ENCODE data around the gene COL15A1.

The COL15A1 gene

DNA sequence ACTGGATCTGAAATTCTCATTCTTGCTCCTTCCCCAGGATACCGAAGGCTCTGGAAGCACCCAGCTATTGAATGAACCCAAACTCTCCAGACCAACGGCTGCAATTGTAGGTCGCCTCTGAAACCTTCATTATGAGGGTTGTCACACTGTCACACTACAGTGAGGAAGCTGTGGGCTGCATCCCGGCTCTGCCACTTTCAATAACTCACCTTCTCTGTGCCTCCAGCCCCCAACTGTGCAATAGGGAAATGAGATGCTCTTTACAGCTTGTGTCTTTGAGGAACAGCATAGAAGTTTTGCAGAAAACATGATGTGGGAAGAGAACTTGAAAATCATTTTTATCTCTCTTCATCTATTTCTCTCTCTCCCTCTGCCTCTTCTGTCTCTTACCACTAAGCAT is 91.6 kb downstream of the COL15A1 start:
- H3K36me3 ChIP-seq (ENCODE audit: control insufficient read depth, low read length): no peaks in the 10 kb centered on the region
- no peak for TF ChIP-seq EZH2phosphoT487 (IDR thresholded peaks at IDR 0.05; ENCODE audit: borderline replicate concordance, low read length)
- TF ChIP-seq, protein P1, sequence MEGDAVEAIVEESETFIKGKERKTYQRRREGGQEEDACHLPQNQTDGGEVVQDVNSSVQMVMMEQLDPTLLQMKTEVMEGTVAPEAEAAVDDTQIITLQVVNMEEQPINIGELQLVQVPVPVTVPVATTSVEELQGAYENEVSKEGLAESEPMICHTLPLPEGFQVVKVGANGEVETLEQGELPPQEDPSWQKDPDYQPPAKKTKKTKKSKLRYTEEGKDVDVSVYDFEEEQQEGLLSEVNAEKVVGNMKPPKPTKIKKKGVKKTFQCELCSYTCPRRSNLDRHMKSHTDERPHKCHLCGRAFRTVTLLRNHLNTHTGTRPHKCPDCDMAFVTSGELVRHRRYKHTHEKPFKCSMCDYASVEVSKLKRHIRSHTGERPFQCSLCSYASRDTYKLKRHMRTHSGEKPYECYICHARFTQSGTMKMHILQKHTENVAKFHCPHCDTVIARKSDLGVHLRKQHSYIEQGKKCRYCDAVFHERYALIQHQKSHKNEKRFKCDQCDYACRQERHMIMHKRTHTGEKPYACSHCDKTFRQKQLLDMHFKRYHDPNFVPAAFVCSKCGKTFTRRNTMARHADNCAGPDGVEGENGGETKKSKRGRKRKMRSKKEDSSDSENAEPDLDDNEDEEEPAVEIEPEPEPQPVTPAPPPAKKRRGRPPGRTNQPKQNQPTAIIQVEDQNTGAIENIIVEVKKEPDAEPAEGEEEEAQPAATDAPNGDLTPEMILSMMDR (IDR thresholded peaks at IDR 0.05; ENCODE audit: low read depth, low read length, poor library complexity, severe bottlenecking): no peak
- H3K4me2 ChIP-seq (ENCODE audit: low read length): no peak overlapping the region
- H3K4me1 ChIP-seq (ENCODE audit: control insufficient read depth, low read length): no peaks in the 10 kb centered on the region; the same call in 1 of the 2 replicates
- H4K20me1 ChIP-seq (ENCODE audit: control insufficient read depth, insufficient read depth, low read depth, low read length): no peaks in the 10 kb centered on the region
- no peaks in the 10 kb centered on the region for H3K79me2 ChIP-seq (ENCODE audit: control insufficient read depth, low read length)
- H3K9me2 ChIP-seq (replicated peaks; ENCODE audit: control insufficient read depth, low read length): no peaks in the 10 kb centered on the region
- no peak overlapping the region for H3K27ac ChIP-seq (ENCODE audit: low read depth, low read length)
- no peaks in the 10 kb centered on the region for H3K27me3 ChIP-seq (ENCODE audit: control insufficient read depth, low read length)
- H3K9me3 ChIP-seq (ENCODE audit: control insufficient read depth, insufficient read depth, low read length): no peaks in the 10 kb centered on the region
- H3F3A ChIP-seq (ENCODE audit: control insufficient read depth, insufficient read depth): no peaks in the 10 kb centered on the region
- H3K4me3 ChIP-seq (ENCODE audit: low read length): no peak overlapping the region

DNA sequence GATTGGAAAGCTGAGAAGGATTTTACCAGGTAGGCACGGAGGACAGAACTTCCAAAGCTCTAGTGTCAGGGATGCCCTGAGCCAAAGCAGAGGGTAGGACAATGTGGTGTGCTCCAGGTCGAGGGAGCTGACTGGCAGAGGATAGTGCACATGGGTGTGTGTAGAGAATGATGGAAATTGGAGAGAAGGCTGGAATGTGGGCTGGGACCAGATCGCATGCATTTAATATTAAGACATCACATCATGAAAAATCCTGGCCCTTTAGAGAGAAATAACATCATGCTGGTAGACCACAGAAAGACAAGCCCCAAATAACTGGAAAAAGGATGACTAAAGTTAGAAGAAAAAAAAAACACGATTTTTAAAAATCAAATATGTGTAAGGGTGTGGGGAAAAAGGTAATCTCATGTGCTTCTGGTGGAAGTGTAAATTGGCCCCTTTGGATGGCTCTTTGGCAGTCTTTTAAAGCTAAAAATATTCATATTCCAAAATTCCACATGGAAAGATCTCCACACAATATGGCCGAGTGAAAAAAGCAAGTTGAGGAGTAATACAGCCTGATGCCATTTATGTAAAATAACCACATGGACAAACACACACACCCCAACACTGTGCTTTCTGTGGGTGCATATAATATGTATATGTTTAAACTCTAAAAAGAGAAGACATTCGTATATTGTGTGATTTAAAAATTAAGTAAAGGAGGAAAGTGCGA is 94.2 kb downstream of the COL15A1 start:
- H3K4me2 ChIP-seq (ENCODE audit: low read length): no peak overlapping the region

DNA sequence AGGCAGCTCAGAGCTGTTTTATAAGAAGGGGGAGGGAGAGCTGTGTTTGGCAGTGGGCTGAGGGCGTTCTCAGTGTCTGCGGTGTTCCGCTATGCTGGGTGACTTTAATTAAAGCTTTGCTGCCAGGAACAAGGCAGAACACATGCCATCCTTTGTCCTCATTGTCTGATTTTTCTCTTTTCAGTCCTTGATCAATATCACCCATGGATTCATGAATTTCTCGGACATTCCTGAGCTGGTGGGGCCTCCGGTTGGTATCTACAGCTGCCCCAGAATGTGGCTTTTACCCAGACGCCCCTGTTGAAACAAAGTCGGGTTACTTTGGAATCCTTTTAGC is 94.7 kb downstream of the COL15A1 start:
- H3K4me2 ChIP-seq (ENCODE audit: low read length): no peak overlapping the region
- H3K9me2 ChIP-seq (replicated peaks; ENCODE audit: control insufficient read depth, low read length): no peaks in the 10 kb centered on the region
- no peaks in the 10 kb centered on the region for H3K9me3 ChIP-seq (ENCODE audit: control insufficient read depth, insufficient read depth, low read length)
- H3K4me1 ChIP-seq (ENCODE audit: control insufficient read depth, low read length): no peaks in the 10 kb centered on the region; the same call in 1 of the 2 replicates
- no peaks in the 10 kb centered on the region for H3K79me2 ChIP-seq (ENCODE audit: control insufficient read depth, low read length)
- no peaks in the 10 kb centered on the region for H3F3A ChIP-seq (ENCODE audit: control insufficient read depth, insufficient read depth)
- H3K4me3 ChIP-seq (ENCODE audit: low read length): no peak overlapping the region
- H3K27me3 ChIP-seq (ENCODE audit: control insufficient read depth, low read length): no peaks in the 10 kb centered on the region
- H3K27ac ChIP-seq (ENCODE audit: low read depth, low read length): no peak overlapping the region
- TF ChIP-seq, protein P1 (IDR thresholded peaks at IDR 0.05; ENCODE audit: low read depth, low read length, poor library complexity, severe bottlenecking): no peak
- no peak for TF ChIP-seq EZH2phosphoT487 (IDR thresholded peaks at IDR 0.05; ENCODE audit: borderline replicate concordance, low read length)
- H3K36me3 ChIP-seq (ENCODE audit: control insufficient read depth, low read length): no peaks in the 10 kb centered on the region
- H4K20me1 ChIP-seq (ENCODE audit: control insufficient read depth, insufficient read depth, low read depth, low read length): no peaks in the 10 kb centered on the region

More for the DNA sequence above, 94.2 kb downstream of the COL15A1 start:
- Histone ChIP-seq H3F3A (ENCODE audit: control insufficient read depth, insufficient read depth) (no peaks in the 10 kb centered on the region), H3K9me3 (ENCODE audit: control insufficient read depth, insufficient read depth, low read length) (no peaks in the 10 kb centered on the region), H3K36me3 (ENCODE audit: control insufficient read depth, low read length) (no peaks in the 10 kb centered on the region), H3K27me3 (ENCODE audit: control insufficient read depth, low read length) (no peaks in the 10 kb centered on the region), H3K9me2 (replicated peaks; ENCODE audit: control insufficient read depth, low read length) (no peaks in the 10 kb centered on the region), H3K4me3 (ENCODE audit: low read length) (no peak overlapping the region), H3K79me2 (ENCODE audit: control insufficient read depth, low read length) (no peaks in the 10 kb centered on the region), H3K4me1 (ENCODE audit: control insufficient read depth, low read length) (no peaks in the 10 kb centered on the region; the same call in 1 of the 2 replicates), H4K20me1 (ENCODE audit: control insufficient read depth, insufficient read depth, low read depth, low read length) (no peaks in the 10 kb centered on the region), H3K27ac (ENCODE audit: low read depth, low read length) (no peak overlapping the region)
- TF ChIP-seq EZH2phosphoT487 (IDR thresholded peaks at IDR 0.05; ENCODE audit: borderline replicate concordance, low read length): no peak
- TF ChIP-seq, protein P1 (IDR thresholded peaks at IDR 0.05; ENCODE audit: low read depth, low read length, poor library complexity, severe bottlenecking): no peak
